Mesenchymal stem cell (in vitro differentiated cells and primary cell): ENCODE data around the gene SIK3.
A peak's percentile ranks its signal among the peaks of the same experiment; 100 is the strongest.

Experiments
- DNase-seq: peaks from one replicate; pipeline ENCODE4 v3.0.0-alpha.2; 2013
- H2AFZ ChIP-seq: one replicate; pipeline ENCODE4 v1.6.1; 2013; ENCODE audit warnings: low read depth, mild to moderate bottlenecking, control low read depth, inconsistent platforms, low read length, moderate library complexity
- H2AK5ac ChIP-seq: 2 replicates; pipeline ENCODE4 v1.6.1; 2013; ENCODE audit warnings: low read length, moderate library complexity, mild to moderate bottlenecking, inconsistent platforms; ENCODE audit not compliant: severe bottlenecking
- H2BK120ac ChIP-seq: one replicate; pipeline ENCODE4 v1.6.1; 2013; ENCODE audit warnings: low read depth, mild to moderate bottlenecking, inconsistent platforms, low read length, moderate library complexity
- H2BK12ac ChIP-seq, 2 experiments: one replicate each; pipeline ENCODE4 v1.6.1; 2013; ENCODE audit warnings: inconsistent platforms in 2 of 2, low read length in 2 of 2, mild to moderate bottlenecking in 2 of 2, moderate library complexity in 2 of 2, control low read depth in 1 of 2
- H2BK15ac ChIP-seq: one replicate; pipeline ENCODE4 v1.6.1; 2013; ENCODE audit warnings: mild to moderate bottlenecking, low read depth, inconsistent platforms; ENCODE audit not compliant: poor library complexity, severe bottlenecking
- H2BK5ac ChIP-seq: 2 replicates; pipeline ENCODE4 v1.6.1; 2013; ENCODE audit warnings: low read depth, mild to moderate bottlenecking, low read length, control low read depth, inconsistent platforms; ENCODE audit not compliant: poor library complexity, severe bottlenecking
- H3K14ac ChIP-seq, 2 experiments: one replicate each; pipeline ENCODE4 v1.6.1; 2013; ENCODE audit warnings: inconsistent platforms in 2 of 2, low read length in 2 of 2, control low read depth in 1 of 2, mild to moderate bottlenecking in 1 of 2, moderate library complexity in 1 of 2
- H3K18ac ChIP-seq, 2 experiments: one replicate each; pipeline ENCODE4 v1.6.1; 2013; ENCODE audit warnings: inconsistent platforms in 2 of 2, low read length in 2 of 2, control low read depth in 1 of 2, low read depth in 1 of 2, mild to moderate bottlenecking in 1 of 2
- H3K23ac ChIP-seq, 2 experiments: one replicate each; pipeline ENCODE4 v1.6.1; 2013; ENCODE audit warnings: inconsistent platforms in 2 of 2, low read length in 2 of 2, mild to moderate bottlenecking in 2 of 2, moderate library complexity in 2 of 2, control low read depth in 1 of 2
- H3K27ac ChIP-seq: 2 replicates; pipeline ENCODE4 v1.5.1; 2013; ENCODE audit warnings: mild to moderate bottlenecking, moderate library complexity, low read length, control low read depth, inconsistent platforms; ENCODE audit not compliant: poor library complexity, severe bottlenecking
- H3K27me3 ChIP-seq, 2 experiments: 2 replicates each; pipeline versions ENCODE4 v1.6.1 to v1.7.0; 2013; ENCODE audit warnings: low read length in 2 of 2, mild to moderate bottlenecking in 2 of 2, moderate library complexity in 2 of 2, control low read depth in 1 of 2, inconsistent platforms in 1 of 2; ENCODE audit not compliant: control insufficient read depth in 1 of 2, insufficient read depth in 1 of 2
- H3K36me3 ChIP-seq, 2 experiments: 2 replicates each; pipeline versions ENCODE4 v1.6.1 to v1.7.0; 2013; ENCODE audit warnings: low read length in 2 of 2, control low read depth in 1 of 2, inconsistent platforms in 1 of 2, low read depth in 1 of 2, mild to moderate bottlenecking in 1 of 2; ENCODE audit not compliant: insufficient read depth in 2 of 2, control insufficient read depth in 1 of 2
- H3K4ac ChIP-seq, 2 experiments: one replicate each; pipeline ENCODE4 v1.6.1; 2013; ENCODE audit warnings: inconsistent platforms in 2 of 2, low read length in 2 of 2, mild to moderate bottlenecking in 2 of 2, moderate library complexity in 2 of 2, control low read depth in 1 of 2, low read depth in 1 of 2
- H3K4me1 ChIP-seq: 2 replicates; pipeline ENCODE4 v1.6.1; 2013; ENCODE audit warnings: low read depth, low read length, control low read depth; ENCODE audit not compliant: control insufficient read depth, insufficient read depth
- H3K4me2 ChIP-seq: 2 replicates; pipeline ENCODE4 v1.6.1; 2013; ENCODE audit warnings: low read length, mild to moderate bottlenecking, inconsistent platforms; ENCODE audit not compliant: poor library complexity, severe bottlenecking
- H3K4me3 ChIP-seq, 2 experiments: 2 replicates each; pipeline versions ENCODE4 v1.5.1 to v1.7.0; 2013; ENCODE audit warnings: low read length in 2 of 2, mild to moderate bottlenecking in 2 of 2, control low read depth in 1 of 2, low read depth in 1 of 2; ENCODE audit not compliant: insufficient read depth in 1 of 2
- H3K79me1 ChIP-seq: replicated peaks from 2 replicates; pipeline ENCODE4 v1.6.1; 2013; ENCODE audit warnings: mild to moderate bottlenecking, control low read depth, low read length, inconsistent platforms; ENCODE audit not compliant: poor library complexity, severe bottlenecking
- H3K9ac ChIP-seq: 2 replicates; pipeline ENCODE4 v1.7.0; 2013; ENCODE audit warnings: mild to moderate bottlenecking, low read length, moderate library complexity
- H3K9me3 ChIP-seq: 2 replicates; pipeline ENCODE4 v1.7.0; 2013; ENCODE audit warnings: mild to moderate bottlenecking, low read length; ENCODE audit not compliant: control insufficient read depth
- H4K8ac ChIP-seq: one replicate; pipeline ENCODE4 v1.6.1; 2013; ENCODE audit warnings: inconsistent platforms, mild to moderate bottlenecking, low read length, moderate library complexity
- H4K91ac ChIP-seq: one replicate; pipeline ENCODE4 v1.6.1; 2013; ENCODE audit warnings: mild to moderate bottlenecking, low read length, inconsistent platforms
- WGBS: methylation state at CpG from one replicate; pipeline ENCODE4 v1.1.7; 2013; ENCODE audit warnings: mixed read lengths; 5-methylcytosine and 5-hydroxymethylcytosine counted together

SIK3 gene

GRCh38 chr11:116856423-116856822, 241.8 kb downstream of the SIK3 start:
- H3K79me1 ChIP-seq, result peaks cover 9% of the 10 kb centered on the region
- H4K8ac ChIP-seq, result no peak overlapping the region
- H2BK15ac ChIP-seq, result no peak overlapping the region
- no peak overlapping the region for H2AFZ ChIP-seq
- no peak overlapping the region for H4K91ac ChIP-seq
- H2AK5ac ChIP-seq, result no peak overlapping the region
- no peak overlapping the region for H2BK5ac ChIP-seq
- H3K4me1 ChIP-seq, result peaks cover 13% of the 10 kb centered on the region
- no peak overlapping the region for H2BK12ac ChIP-seq
- 97% methylated on average over 5 of the region's 5 CpGs for WGBS
- no peak for DNase-seq
- no peak overlapping the region for H3K23ac ChIP-seq
- H3K14ac ChIP-seq, result no peak overlapping the region
- H3K27ac ChIP-seq, result no peak overlapping the region
- H3K27me3 ChIP-seq, result no peaks in the 10 kb centered on the region
- no peak overlapping the region for H3K9ac ChIP-seq
- no peak overlapping the region for H3K4me3 ChIP-seq
- H3K36me3 ChIP-seq, result peaks cover 24 to 57% of the 10 kb centered on the region in 2 experiments
- H2BK120ac ChIP-seq, result no peak overlapping the region
- no peaks in the 10 kb centered on the region for H3K9me3 ChIP-seq
- no peak overlapping the region for H3K4me2 ChIP-seq
- no peak overlapping the region for H3K18ac ChIP-seq
- no peak overlapping the region for H3K4ac ChIP-seq

- Histone ChIP-seq H4K8ac (peak overlapping the region; percentile 51), H3K18ac (no peak overlapping the region), H2BK15ac (no peak overlapping the region), H3K4me3 (no peak overlapping the region), H3K14ac (no peak overlapping the region), H3K4me2 (no peak overlapping the region), H2AFZ (no peak overlapping the region), H3K4me1 (peaks cover 13% of the 10 kb centered on the region), H4K91ac (no peak overlapping the region), H3K27ac (no peak overlapping the region), H2AK5ac (no peak overlapping the region), H3K23ac (no peak overlapping the region), H3K27me3 (no peaks in the 10 kb centered on the region), H3K4ac (no peak overlapping the region), H3K36me3 (peaks cover 21 to 48% of the 10 kb centered on the region in 2 experiments), H2BK5ac (no peak overlapping the region), H3K79me1 (peaks cover 9% of the 10 kb centered on the region), H2BK12ac (peak overlapping the region in 1 of 2 experiments; percentile 7), H2BK120ac (no peak overlapping the region), H3K9ac (no peak overlapping the region), H3K9me3 (no peaks in the 10 kb centered on the region)
- 95% methylated on average over 6 of the region's 7 CpGs for WGBS
- DNase-seq, result no peak
These were observed 242.8 kb downstream of the SIK3 start for GRCh38 chr11:116855413-116855812.

DNA sequence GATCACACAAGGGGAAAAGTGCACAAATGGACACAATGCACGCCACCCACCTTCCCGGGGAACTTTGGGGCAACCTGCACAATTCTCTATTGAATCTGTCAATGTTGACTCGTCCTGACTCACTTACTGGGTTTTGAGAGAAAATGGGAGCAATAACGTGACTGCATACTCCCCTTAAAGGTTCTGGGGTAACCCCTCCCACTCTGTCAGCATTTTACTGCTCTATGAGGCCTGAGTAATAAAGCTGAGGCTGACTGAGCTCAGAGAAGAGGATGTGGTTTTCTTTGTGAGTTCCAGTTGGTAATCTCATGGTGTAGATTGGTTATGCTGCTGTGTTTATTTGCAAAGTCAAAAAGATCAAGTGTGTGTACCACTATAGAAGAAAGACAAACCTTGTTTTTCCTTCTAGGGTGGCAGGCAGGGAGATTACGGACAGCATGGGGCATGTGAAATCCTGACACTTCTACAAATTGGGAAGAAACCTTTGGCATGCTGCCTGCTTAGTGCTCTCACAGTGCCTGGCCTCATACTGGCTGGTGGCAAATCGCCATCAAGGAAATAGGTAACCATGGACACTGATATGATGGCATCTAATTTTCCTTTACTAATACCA, 244.7 kb downstream of the SIK3 start:
- Histone ChIP-seq H4K91ac (no peak overlapping the region), H3K27ac (peak overlapping the region; percentile 33), H4K8ac (peak overlapping the region; percentile 3), H3K4me1 (peaks cover 13% of the 10 kb centered on the region), H3K27me3 (no peaks in the 10 kb centered on the region), H3K4me3 (peak overlapping the region in 1 of 2 experiments; percentile 43), H3K18ac (peak overlapping the region; percentile 71 to 79), H2AFZ (no peak overlapping the region), H3K4ac (peak overlapping the region in 1 of 2 experiments; percentile 17), H3K9ac (peak overlapping the region; percentile 68), H3K14ac (no peak overlapping the region), H2BK15ac (no peak overlapping the region), H2BK12ac (peak overlapping the region; percentile 8 to 61), H2BK120ac (peak overlapping the region; percentile 64), H3K79me1 (peaks cover 12% of the 10 kb centered on the region), H3K9me3 (no peaks in the 10 kb centered on the region), H2BK5ac (no peak overlapping the region), H3K4me2 (no peak overlapping the region), H2AK5ac (no peak overlapping the region), H3K23ac (no peak overlapping the region), H3K36me3 (peaks cover 20 to 39% of the 10 kb centered on the region in 2 experiments)
- DNase-seq, result peak; percentile 94
- WGBS, result 39% methylated on average over 4 of the region's 6 CpGs

- no peak overlapping the region for H2BK120ac ChIP-seq
- H2AK5ac ChIP-seq, result peak overlapping the region; percentile 71
These were observed 245.8 kb downstream of the SIK3 start for GRCh38 chr11:116852261-116853031.

More at GRCh38 chr11:116852261-116853031, 245.8 kb downstream of the SIK3 start:
- Histone ChIP-seq H3K79me1 (peaks cover 12% of the 10 kb centered on the region), H4K91ac (no peak overlapping the region), H3K4me1 (peaks cover 13% of the 10 kb centered on the region), H3K4me3 (no peak overlapping the region), H3K4me2 (no peak overlapping the region), H3K27ac (no peak overlapping the region), H3K36me3 (peaks cover 15 to 36% of the 10 kb centered on the region in 2 experiments), H3K18ac (peak overlapping the region in 1 of 2 experiments; percentile 61), H3K23ac (no peak overlapping the region), H3K9ac (peak overlapping the region; percentile 52), H2BK5ac (no peak overlapping the region), H3K9me3 (no peaks in the 10 kb centered on the region), H4K8ac (no peak overlapping the region), H2BK12ac (peak overlapping the region; percentile 28 to 91), H3K27me3 (no peaks in the 10 kb centered on the region), H3K14ac (peak overlapping the region in 1 of 2 experiments; percentile 27), H3K4ac (no peak overlapping the region), H2AFZ (no peak overlapping the region), H2BK15ac (no peak overlapping the region)
- peak; percentile 63 for DNase-seq
- WGBS, result 55% methylated on average over 4 of the region's 5 CpGs
